GM12872 (cell line): ENCODE data around the gene ABCA13.

Experiments used
- CTCF ChIP-seq: IDR thresholded peaks from 3 replicates; pipeline ENCODE4 v1.5.1; 2011; ENCODE audit warnings: low read depth, mild to moderate bottlenecking, low read length, moderate library complexity; ENCODE audit not compliant: insufficient read depth

Gene ABCA13

GRCh38 chr7:48183965-48184364 lies 12.7 kb downstream of the ABCA13 start:
- TF ChIP-seq CTCF, result no peak

- no peak for TF ChIP-seq CTCF
These were observed 17.7 kb downstream of the ABCA13 start for GRCh38 chr7:48188776-48189520.

DNA sequence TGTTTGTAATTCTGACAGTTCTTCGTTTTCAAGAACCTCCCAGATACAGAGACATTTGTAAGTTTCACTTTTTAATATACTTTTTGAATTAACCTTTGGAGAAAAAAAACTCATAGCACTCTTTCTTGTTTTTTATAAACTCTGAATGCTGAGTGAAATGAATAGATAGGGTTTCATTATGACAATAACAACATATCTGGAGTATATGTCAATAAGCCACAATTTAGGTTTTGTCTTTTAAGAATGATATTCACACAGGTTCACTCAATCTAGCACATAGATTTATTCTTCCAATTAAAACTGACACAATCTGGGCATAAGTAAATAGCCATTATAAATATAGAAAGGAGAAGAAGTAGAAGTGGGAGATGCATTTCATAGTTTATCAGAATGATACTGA lies 21.7 kb downstream of the ABCA13 start:
- no peak for TF ChIP-seq CTCF

- no peak for TF ChIP-seq CTCF
These were observed 22.2 kb downstream of the ABCA13 start for GRCh38 chr7:48193421-48193820.

GRCh38 chr7:48207155-48207675 lies 36.0 kb downstream of the ABCA13 start:
- TF ChIP-seq CTCF, result no peak

DNA sequence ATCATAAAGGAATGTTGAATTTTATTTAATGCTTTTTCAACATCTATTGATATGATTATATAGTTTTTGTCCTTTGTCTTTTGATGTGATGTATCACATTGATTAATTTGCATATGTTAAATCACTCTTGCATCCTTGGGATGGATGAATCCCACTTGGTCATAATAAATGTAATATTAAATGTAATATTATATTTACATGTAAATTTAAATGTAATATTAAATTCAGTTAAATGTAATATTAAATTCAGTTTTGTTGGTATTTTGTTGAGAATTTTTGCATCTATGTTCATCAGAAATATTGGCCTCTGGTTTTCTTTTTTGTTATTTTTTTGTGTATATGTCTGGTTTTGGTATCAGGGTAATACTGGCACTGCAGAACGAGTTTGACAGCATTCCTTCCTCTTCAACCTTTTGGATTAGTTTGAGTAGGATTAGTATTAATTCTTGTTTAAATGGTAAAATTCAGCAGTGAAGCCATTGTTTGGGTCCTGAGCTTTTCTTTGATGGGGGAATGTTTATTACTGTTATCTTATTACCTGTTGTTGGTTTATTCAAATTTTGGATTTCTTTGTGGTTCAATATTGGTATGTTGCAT lies 37.8 kb downstream of the ABCA13 start:
- no peak for TF ChIP-seq CTCF

DNA sequence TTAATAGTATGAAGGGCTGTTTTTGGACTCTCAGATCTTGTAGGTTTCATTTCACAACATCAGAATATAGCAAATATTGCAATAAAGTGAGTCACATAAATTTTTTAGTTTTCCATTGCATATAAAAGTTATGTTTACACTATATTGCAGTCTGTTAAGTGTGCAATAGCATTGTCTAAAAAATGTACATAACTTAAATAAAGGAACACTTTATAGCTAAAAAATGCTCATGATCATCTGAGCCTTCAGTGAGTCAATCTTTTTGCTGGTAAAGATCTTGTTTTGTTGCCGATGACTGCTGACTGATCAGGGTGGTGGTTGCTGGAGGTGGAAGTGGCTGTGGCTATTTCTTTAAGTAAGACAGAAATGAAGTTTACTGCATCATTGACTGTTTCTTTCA lies 42.0 kb downstream of the ABCA13 start:
- no peak for TF ChIP-seq CTCF
